Mesenchymal stem cell (in vitro differentiated cells and primary cell): ENCODE data around the gene TMEM120A. TPM values are rescaled to one million over a fixed set of nuclear protein-coding genes. Genes with fewer than 3 reads are reported as not detected.

Source experiments
- DNase-seq: peaks from one replicate; pipeline ENCODE4 v3.0.0-alpha.2; 2013
- H2AFZ ChIP-seq: one replicate; pipeline ENCODE4 v1.6.1; 2013; ENCODE audit warnings: low read depth, mild to moderate bottlenecking, control low read depth, inconsistent platforms, low read length, moderate library complexity
- H2AK5ac ChIP-seq: 2 replicates; pipeline ENCODE4 v1.6.1; 2013; ENCODE audit warnings: low read length, moderate library complexity, mild to moderate bottlenecking, inconsistent platforms; ENCODE audit not compliant: severe bottlenecking
- H2BK120ac ChIP-seq: one replicate; pipeline ENCODE4 v1.6.1; 2013; ENCODE audit warnings: low read depth, mild to moderate bottlenecking, inconsistent platforms, low read length, moderate library complexity
- H2BK12ac ChIP-seq, 2 experiments: one replicate each; pipeline ENCODE4 v1.6.1; 2013; ENCODE audit warnings: inconsistent platforms in 2 of 2, low read length in 2 of 2, mild to moderate bottlenecking in 2 of 2, moderate library complexity in 2 of 2, control low read depth in 1 of 2
- H2BK15ac ChIP-seq: one replicate; pipeline ENCODE4 v1.6.1; 2013; ENCODE audit warnings: mild to moderate bottlenecking, low read depth, inconsistent platforms; ENCODE audit not compliant: poor library complexity, severe bottlenecking
- H2BK5ac ChIP-seq: 2 replicates; pipeline ENCODE4 v1.6.1; 2013; ENCODE audit warnings: low read depth, mild to moderate bottlenecking, low read length, control low read depth, inconsistent platforms; ENCODE audit not compliant: poor library complexity, severe bottlenecking
- H3K14ac ChIP-seq, 2 experiments: one replicate each; pipeline ENCODE4 v1.6.1; 2013; ENCODE audit warnings: inconsistent platforms in 2 of 2, low read length in 2 of 2, control low read depth in 1 of 2, mild to moderate bottlenecking in 1 of 2, moderate library complexity in 1 of 2
- H3K18ac ChIP-seq, 2 experiments: one replicate each; pipeline ENCODE4 v1.6.1; 2013; ENCODE audit warnings: inconsistent platforms in 2 of 2, low read length in 2 of 2, control low read depth in 1 of 2, low read depth in 1 of 2, mild to moderate bottlenecking in 1 of 2
- H3K23ac ChIP-seq, 2 experiments: one replicate each; pipeline ENCODE4 v1.6.1; 2013; ENCODE audit warnings: inconsistent platforms in 2 of 2, low read length in 2 of 2, mild to moderate bottlenecking in 2 of 2, moderate library complexity in 2 of 2, control low read depth in 1 of 2
- H3K27ac ChIP-seq: 2 replicates; pipeline ENCODE4 v1.5.1; 2013; ENCODE audit warnings: mild to moderate bottlenecking, moderate library complexity, low read length, control low read depth, inconsistent platforms; ENCODE audit not compliant: poor library complexity, severe bottlenecking
- H3K27me3 ChIP-seq, 2 experiments: 2 replicates each; pipeline versions ENCODE4 v1.6.1 to v1.7.0; 2013; ENCODE audit warnings: low read length in 2 of 2, mild to moderate bottlenecking in 2 of 2, moderate library complexity in 2 of 2, control low read depth in 1 of 2, inconsistent platforms in 1 of 2; ENCODE audit not compliant: control insufficient read depth in 1 of 2, insufficient read depth in 1 of 2
- H3K36me3 ChIP-seq, 2 experiments: 2 replicates each; pipeline versions ENCODE4 v1.6.1 to v1.7.0; 2013; ENCODE audit warnings: low read length in 2 of 2, control low read depth in 1 of 2, inconsistent platforms in 1 of 2, low read depth in 1 of 2, mild to moderate bottlenecking in 1 of 2; ENCODE audit not compliant: insufficient read depth in 2 of 2, control insufficient read depth in 1 of 2
- H3K4ac ChIP-seq, 2 experiments: one replicate each; pipeline ENCODE4 v1.6.1; 2013; ENCODE audit warnings: inconsistent platforms in 2 of 2, low read length in 2 of 2, mild to moderate bottlenecking in 2 of 2, moderate library complexity in 2 of 2, control low read depth in 1 of 2, low read depth in 1 of 2
- H3K4me1 ChIP-seq: 2 replicates; pipeline ENCODE4 v1.6.1; 2013; ENCODE audit warnings: low read depth, low read length, control low read depth; ENCODE audit not compliant: control insufficient read depth, insufficient read depth
- H3K4me2 ChIP-seq: 2 replicates; pipeline ENCODE4 v1.6.1; 2013; ENCODE audit warnings: low read length, mild to moderate bottlenecking, inconsistent platforms; ENCODE audit not compliant: poor library complexity, severe bottlenecking
- H3K4me3 ChIP-seq, 2 experiments: 2 replicates each; pipeline versions ENCODE4 v1.5.1 to v1.7.0; 2013; ENCODE audit warnings: low read length in 2 of 2, mild to moderate bottlenecking in 2 of 2, control low read depth in 1 of 2, low read depth in 1 of 2; ENCODE audit not compliant: insufficient read depth in 1 of 2
- H3K79me1 ChIP-seq: replicated peaks from 2 replicates; pipeline ENCODE4 v1.6.1; 2013; ENCODE audit warnings: mild to moderate bottlenecking, control low read depth, low read length, inconsistent platforms; ENCODE audit not compliant: poor library complexity, severe bottlenecking
- H3K9ac ChIP-seq: 2 replicates; pipeline ENCODE4 v1.7.0; 2013; ENCODE audit warnings: mild to moderate bottlenecking, low read length, moderate library complexity
- H3K9me3 ChIP-seq: 2 replicates; pipeline ENCODE4 v1.7.0; 2013; ENCODE audit warnings: mild to moderate bottlenecking, low read length; ENCODE audit not compliant: control insufficient read depth
- H4K8ac ChIP-seq: one replicate; pipeline ENCODE4 v1.6.1; 2013; ENCODE audit warnings: inconsistent platforms, mild to moderate bottlenecking, low read length, moderate library complexity
- H4K91ac ChIP-seq: one replicate; pipeline ENCODE4 v1.6.1; 2013; ENCODE audit warnings: mild to moderate bottlenecking, low read length, inconsistent platforms
- WGBS: methylation state at CpG from one replicate; pipeline ENCODE4 v1.1.7; 2013; ENCODE audit warnings: mixed read lengths; 5-methylcytosine and 5-hydroxymethylcytosine counted together
- polyA plus RNA-seq, 2 experiments: library from polyadenylated mRNA; stranded (reverse); fragments of 200-250 nt; gene quantifications; one replicate each; pipeline ENCODE4 v1.2.3, GENCODE V29; 2013

The TMEM120A gene
- polyA plus RNA-seq (2013, experiment 1 of 2): 54.5 TPM
- polyA plus RNA-seq (2013, experiment 2 of 2): 54.2 TPM

DNA sequence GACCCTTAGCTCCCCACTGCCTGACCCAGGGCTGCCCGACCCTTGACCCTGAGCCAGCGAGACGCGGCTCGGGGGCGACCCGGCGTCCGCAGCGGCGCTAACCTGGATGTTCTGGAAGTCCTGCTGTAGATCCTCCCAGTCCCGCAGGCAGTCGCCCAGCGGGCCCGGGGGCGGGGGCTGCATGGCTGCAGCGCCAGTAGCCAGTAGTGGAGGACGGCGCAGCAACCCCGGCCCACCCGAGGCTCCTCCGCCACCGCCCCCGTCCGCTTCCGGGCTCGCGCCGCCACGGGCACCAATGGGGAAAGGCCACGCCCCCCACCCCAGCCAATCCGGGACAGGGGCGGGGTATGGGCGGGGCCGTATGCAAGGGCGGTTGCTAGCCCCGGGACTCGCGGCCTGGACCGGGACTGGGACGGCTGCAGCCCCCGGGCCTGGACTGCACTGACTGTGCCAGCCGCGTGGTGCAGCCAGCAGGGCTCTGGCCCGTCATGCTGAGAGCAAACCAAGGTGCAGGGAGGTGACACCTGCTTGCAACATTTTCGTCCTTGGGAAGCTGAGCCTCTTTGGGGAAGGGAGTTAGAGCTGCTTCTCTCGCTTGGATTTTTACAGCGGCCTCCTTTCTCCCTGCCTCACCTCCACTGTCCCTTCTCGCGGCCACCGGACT is at the start of gene TMEM120A:
Gene TMEM120A, minus strand, starts transcription at position 208 of the 664 bp plus-strand sequence. Its CDS starts 25 bp downstream, at position 183.
- peak within 1 kb of the TSS; percentile 39 for H3K27ac ChIP-seq
- H3K18ac ChIP-seq: peak within 1 kb of the TSS; percentile 81 to 92
- peaks cover 11% of the 10 kb centered on the region for H3K79me1 ChIP-seq
- WGBS: 3% methylated on average over 51 of the region's 51 CpGs
- H3K9ac ChIP-seq: peak within 1 kb of the TSS; percentile 89
- peak within 1 kb of the TSS; percentile 88 for H3K4me2 ChIP-seq
- no peak within 1 kb of the TSS for H2BK5ac ChIP-seq
- no peaks in the 10 kb centered on the region for H3K9me3 ChIP-seq
- H3K14ac ChIP-seq: peak within 1 kb of the TSS in 1 of 2 experiments; percentile 61
- no peaks in the 10 kb centered on the region for H3K27me3 ChIP-seq
- peak within 1 kb of the TSS; percentile 34 to 82 for H3K4ac ChIP-seq
- peak; percentile 95 for DNase-seq
- no peak within 1 kb of the TSS for H3K23ac ChIP-seq
- H2BK12ac ChIP-seq: peak within 1 kb of the TSS; percentile 38 to 75
- H3K4me3 ChIP-seq: peak within 1 kb of the TSS; percentile 77 to 86
- H2BK15ac ChIP-seq: peak within 1 kb of the TSS; percentile 67
- H4K8ac ChIP-seq: peak within 1 kb of the TSS; percentile 94
- H2BK120ac ChIP-seq: peak within 1 kb of the TSS; percentile 80
- no peak within 1 kb of the TSS for H2AK5ac ChIP-seq
- peaks cover 21 to 27% of the 10 kb centered on the region in 2 experiments for H3K36me3 ChIP-seq
- H3K4me1 ChIP-seq: peaks cover 27% of the 10 kb centered on the region
- H4K91ac ChIP-seq: peak within 1 kb of the TSS; percentile 80
- peak within 1 kb of the TSS; percentile 67 for H2AFZ ChIP-seq

DNA sequence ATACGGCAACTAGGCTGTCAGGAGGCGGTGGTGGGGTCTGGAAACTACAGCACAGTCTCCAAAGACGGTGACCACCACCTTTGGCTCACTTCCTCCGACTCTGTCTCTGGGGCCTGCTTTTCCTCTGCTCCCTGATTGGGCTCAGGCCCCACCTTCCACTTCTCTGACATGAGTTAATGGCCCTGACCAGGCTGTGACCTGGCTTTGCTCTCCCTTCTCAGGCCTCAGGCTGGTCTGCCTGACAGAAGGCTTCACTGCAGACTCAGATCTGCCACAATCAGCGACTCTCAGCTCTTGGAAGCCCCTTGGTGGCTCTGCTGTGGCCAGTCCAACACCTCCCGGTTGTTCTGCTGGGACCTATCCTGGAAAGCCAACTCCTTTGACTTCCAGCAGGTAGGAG is 45.7 kb upstream of the TMEM120A start:
- Histone ChIP-seq H2BK5ac (no peak overlapping the region), H2BK12ac (no peak overlapping the region)

DNA sequence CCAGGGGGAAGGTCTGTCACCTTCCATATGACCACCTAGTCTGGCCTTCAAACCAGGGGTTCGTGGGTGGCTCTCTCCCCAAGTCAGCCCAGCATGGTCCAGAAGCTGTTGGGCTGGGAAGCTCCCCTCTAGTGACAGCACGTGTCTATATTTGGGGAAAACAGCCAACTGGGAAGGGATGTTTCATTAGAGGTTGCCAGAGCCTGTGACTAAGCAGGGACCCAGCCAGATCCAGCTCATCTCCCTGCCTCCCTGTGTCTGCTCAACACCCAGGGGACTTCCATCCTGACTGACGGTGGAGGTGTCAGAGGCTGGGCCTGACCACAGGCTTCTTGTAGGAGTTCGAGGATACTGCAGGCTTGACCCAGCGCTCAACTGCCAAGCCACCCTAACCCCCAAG is 42.9 kb upstream of the TMEM120A start:
- Histone ChIP-seq H4K91ac (peak overlapping the region; percentile 34), H3K36me3 (peaks cover 0 to 26% of the 10 kb centered on the region in 2 experiments), H3K27ac (no peak overlapping the region), H3K79me1 (peaks cover 40% of the 10 kb centered on the region), H2AK5ac (no peak overlapping the region), H3K4me3 (no peak overlapping the region), H3K23ac (no peak overlapping the region), H4K8ac (peak overlapping the region; percentile 19), H2AFZ (no peak overlapping the region), H3K27me3 (no peaks in the 10 kb centered on the region), H3K9ac (no peak overlapping the region), H3K4me1 (peaks cover 3% of the 10 kb centered on the region), H3K14ac (no peak overlapping the region), H2BK12ac (no peak overlapping the region), H2BK5ac (no peak overlapping the region), H3K4me2 (no peak overlapping the region), H3K4ac (no peak overlapping the region), H2BK120ac (no peak overlapping the region), H3K18ac (no peak overlapping the region), H3K9me3 (no peaks in the 10 kb centered on the region), H2BK15ac (no peak overlapping the region)
- DNase-seq: peak; percentile 65
- 81% methylated on average over 5 of the region's 5 CpGs for WGBS

More for the DNA sequence above, 45.7 kb upstream of the TMEM120A start:
- Histone ChIP-seq H3K9ac (no peak overlapping the region), H3K36me3 (peaks cover 0 to 25% of the 10 kb centered on the region in 2 experiments), H3K4me3 (no peak overlapping the region), H3K27ac (no peak overlapping the region), H2AFZ (no peak overlapping the region), H3K18ac (no peak overlapping the region), H2AK5ac (no peak overlapping the region), H3K4me1 (peaks cover 11% of the 10 kb centered on the region), H3K9me3 (no peaks in the 10 kb centered on the region), H3K14ac (no peak overlapping the region), H3K27me3 (no peaks in the 10 kb centered on the region), H2BK15ac (no peak overlapping the region), H4K8ac (no peak overlapping the region), H2BK120ac (no peak overlapping the region), H3K23ac (no peak overlapping the region), H3K4me2 (no peak overlapping the region), H3K79me1 (peaks cover 34% of the 10 kb centered on the region), H4K91ac (no peak overlapping the region), H3K4ac (no peak overlapping the region)
- no peak for DNase-seq
- WGBS: 46% methylated on average over 6 of the region's 6 CpGs

DNA sequence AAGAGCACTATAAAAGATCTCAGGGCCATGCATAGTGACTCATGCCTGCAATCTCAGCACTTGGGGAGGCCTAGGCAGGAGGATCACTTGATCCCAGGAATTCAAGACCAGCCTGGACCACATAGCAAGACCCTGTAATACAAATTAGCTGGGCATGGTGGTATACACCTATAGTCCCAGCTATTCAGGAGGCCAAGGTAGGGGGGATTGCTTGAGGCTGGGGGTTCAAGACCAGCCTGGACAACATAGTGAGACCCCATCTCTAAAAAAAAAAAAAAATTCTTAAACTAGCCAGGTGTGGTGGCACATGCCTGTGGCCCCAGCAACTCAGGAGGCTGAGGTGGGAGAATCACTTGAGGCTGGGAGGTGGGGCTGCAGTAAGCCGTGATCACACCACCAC is 37.6 kb upstream of the TMEM120A start:
- no peak overlapping the region for H2BK5ac ChIP-seq
- DNase-seq: no peak
- H2BK120ac ChIP-seq: no peak overlapping the region
- H3K27ac ChIP-seq: no peak overlapping the region
- no peaks in the 10 kb centered on the region for H3K27me3 ChIP-seq
- no peak overlapping the region for H3K18ac ChIP-seq
- no peak overlapping the region for H2BK12ac ChIP-seq
- WGBS: 88% methylated on average over 1 of the region's 1 CpG
- no peak overlapping the region for H2AFZ ChIP-seq
- no peak overlapping the region for H3K9ac ChIP-seq
- H3K4me3 ChIP-seq: no peak overlapping the region
- H4K91ac ChIP-seq: no peak overlapping the region
- no peak overlapping the region for H2BK15ac ChIP-seq
- H3K36me3 ChIP-seq: peaks cover 16 to 23% of the 10 kb centered on the region in 2 experiments
- no peak overlapping the region for H4K8ac ChIP-seq
- peaks cover 1% of the 10 kb centered on the region for H3K4me1 ChIP-seq
- no peak overlapping the region for H3K23ac ChIP-seq
- peaks cover 20% of the 10 kb centered on the region for H3K79me1 ChIP-seq
- no peak overlapping the region for H3K4ac ChIP-seq
- no peaks in the 10 kb centered on the region for H3K9me3 ChIP-seq
- H2AK5ac ChIP-seq: no peak overlapping the region
- H3K14ac ChIP-seq: no peak overlapping the region
- no peak overlapping the region for H3K4me2 ChIP-seq
